T1000 (cell line): ENCODE measurements around the gene JAML.

Experiments
- DNase-seq: peaks from one replicate; lab custom pipeline; 2025; ENCODE audit warnings: mixed read lengths; lab: John Stamatoyannopoulos, UW

The JAML gene

GRCh38 chr11:118215765-118216164 lies 9.0 kb downstream of the JAML start:
- DNase-seq, result no peak

GRCh38 chr11:118215262-118215661 lies 9.5 kb downstream of the JAML start:
- DNase-seq, result no peak

GRCh38 chr11:118214210-118214914 lies 10.4 kb downstream of the JAML start:
- DNase-seq, result no peak

GRCh38 chr11:118213781-118214180 lies 11.0 kb downstream of the JAML start:
- DNase-seq, result no peak

- no peak for DNase-seq
Observed at GRCh38 chr11:118213201-118213600, 11.6 kb downstream of the JAML start.

GRCh38 chr11:118212781-118213191 lies 12.0 kb downstream of the JAML start:
- DNase-seq, result no peak

GRCh38 chr11:118212131-118212725 lies 12.6 kb downstream of the JAML start:
- DNase-seq, result no peak

- no peak for DNase-seq
Observed at GRCh38 chr11:118211006-118211405, 13.8 kb downstream of the JAML start.

- no peak for DNase-seq
Observed at GRCh38 chr11:118210323-118210722, 14.5 kb downstream of the JAML start.

GRCh38 chr11:118209033-118209432 lies 15.8 kb downstream of the JAML start:
- DNase-seq, result no peak

- no peak for DNase-seq
Observed at GRCh38 chr11:118207079-118207478, 17.7 kb downstream of the JAML start.

- no peak for DNase-seq
Observed at GRCh38 chr11:118206391-118207031, 18.3 kb downstream of the JAML start.

- no peak for DNase-seq
Observed at GRCh38 chr11:118205606-118206378, 19.0 kb downstream of the JAML start.

GRCh38 chr11:118202599-118203422 lies 22.0 kb downstream of the JAML start:
- no peak for DNase-seq

- DNase-seq, result no peak
Observed at GRCh38 chr11:118201966-118202365, 22.8 kb downstream of the JAML start.

- no peak for DNase-seq
Observed at GRCh38 chr11:118200901-118201680, 23.7 kb downstream of the JAML start.

- no peak for DNase-seq
Observed at GRCh38 chr11:118200497-118200896, 24.3 kb downstream of the JAML start.

GRCh38 chr11:118199135-118199534 lies 25.7 kb downstream of the JAML start:
- DNase-seq, result no peak

- DNase-seq, result no peak
Observed at GRCh38 chr11:118198370-118198769, 26.4 kb downstream of the JAML start.

- DNase-seq, result no peak
Observed at GRCh38 chr11:118194835-118195627, 29.8 kb downstream of the JAML start.
